Loucy (cell line): Measurements from ENCODE around the gene SEMA7A.

Experiments
- H2AFZ ChIP-seq: fragments of 200-600 bp; sonication (generic); 2 replicates; pipeline ENCODE4 v1.6.0; 2016; ENCODE audit warnings: antibody characterized with exemption, mild to moderate bottlenecking, low read length, moderate library complexity
- H3F3A ChIP-seq: fragments of 200-600 bp; 2 replicates; pipeline ENCODE4 v1.6.0; 2016; ENCODE audit warnings: antibody characterized with exemption, low read depth, mild to moderate bottlenecking
- H3K27me3 ChIP-seq: fragments of 200-600 bp; sonication (generic); 2 replicates; pipeline ENCODE4 v1.6.1; 2014; ENCODE audit warnings: low read length, mild to moderate bottlenecking; ENCODE audit not compliant: insufficient read depth, poor library complexity, severe bottlenecking
- H3K36me3 ChIP-seq: fragments of 200-600 bp; sonication (generic); 2 replicates; pipeline ENCODE4 v1.6.1; 2016; ENCODE audit warnings: low read length; ENCODE audit not compliant: insufficient read depth
- H3K4me1 ChIP-seq: fragments of 200-600 bp; sonication (generic); 2 replicates; pipeline ENCODE4 v1.5.1; 2014; ENCODE audit warnings: low read length, mild to moderate bottlenecking; ENCODE audit not compliant: insufficient read depth, poor library complexity, severe bottlenecking
- H3K4me2 ChIP-seq: fragments of 200-600 bp; sonication (generic); 2 replicates; pipeline ENCODE4 v1.6.0; 2014; ENCODE audit warnings: antibody characterized with exemption, low read length, low read depth, mild to moderate bottlenecking; ENCODE audit not compliant: poor library complexity, severe bottlenecking
- H3K4me3 ChIP-seq: fragments of 200-600 bp; sonication (generic); 2 replicates; pipeline ENCODE4 v1.5.1; 2014; ENCODE audit warnings: low read length, mild to moderate bottlenecking, mixed read lengths; ENCODE audit not compliant: poor library complexity, severe bottlenecking
- H3K79me2 ChIP-seq: fragments of 200-600 bp; sonication (generic); 2 replicates; pipeline ENCODE4 v1.6.1; 2014; ENCODE audit warnings: low read length; ENCODE audit not compliant: insufficient read depth
- H3K9ac ChIP-seq: fragments of 200-600 bp; sonication (generic); 2 replicates; pipeline ENCODE4 v1.6.0; 2014; ENCODE audit warnings: mild to moderate bottlenecking, low read depth, low read length, moderate library complexity; ENCODE audit not compliant: poor library complexity, severe bottlenecking
- H3K9me2 ChIP-seq: fragments of 200-600 bp; sonication (generic); replicated peaks from 2 replicates; pipeline ENCODE4 v1.6.1; 2016; ENCODE audit warnings: low read depth, low read length, mixed read lengths
- H3K9me3 ChIP-seq: fragments of 200-600 bp; sonication (generic); 2 replicates; pipeline ENCODE4 v1.6.1; 2014; ENCODE audit warnings: mild to moderate bottlenecking, antibody characterized with exemption, low read length, low read depth; ENCODE audit not compliant: insufficient read depth
- H4K20me1 ChIP-seq: fragments of 200-600 bp; sonication (generic); 2 replicates; pipeline ENCODE4 v1.6.0; 2014; ENCODE audit warnings: antibody characterized with exemption, low read length, mild to moderate bottlenecking; ENCODE audit not compliant: insufficient read depth, poor library complexity, severe bottlenecking
- CTCF ChIP-seq: fragments of 200-600 bp; sonication (generic); conservative IDR thresholded peaks from 2 replicates; pipeline ENCODE4 v1.5.1; 2014; ENCODE audit warnings: mild to moderate bottlenecking, antibody characterized with exemption, low read length
- EZH2phosphoT487 ChIP-seq: fragments of 200-600 bp; IDR thresholded peaks from 2 replicates; pipeline ENCODE4 v1.6.1; 2018; ENCODE audit warnings: antibody characterized with exemption, mild to moderate bottlenecking, moderate library complexity, borderline replicate concordance

SEMA7A gene

DNA sequence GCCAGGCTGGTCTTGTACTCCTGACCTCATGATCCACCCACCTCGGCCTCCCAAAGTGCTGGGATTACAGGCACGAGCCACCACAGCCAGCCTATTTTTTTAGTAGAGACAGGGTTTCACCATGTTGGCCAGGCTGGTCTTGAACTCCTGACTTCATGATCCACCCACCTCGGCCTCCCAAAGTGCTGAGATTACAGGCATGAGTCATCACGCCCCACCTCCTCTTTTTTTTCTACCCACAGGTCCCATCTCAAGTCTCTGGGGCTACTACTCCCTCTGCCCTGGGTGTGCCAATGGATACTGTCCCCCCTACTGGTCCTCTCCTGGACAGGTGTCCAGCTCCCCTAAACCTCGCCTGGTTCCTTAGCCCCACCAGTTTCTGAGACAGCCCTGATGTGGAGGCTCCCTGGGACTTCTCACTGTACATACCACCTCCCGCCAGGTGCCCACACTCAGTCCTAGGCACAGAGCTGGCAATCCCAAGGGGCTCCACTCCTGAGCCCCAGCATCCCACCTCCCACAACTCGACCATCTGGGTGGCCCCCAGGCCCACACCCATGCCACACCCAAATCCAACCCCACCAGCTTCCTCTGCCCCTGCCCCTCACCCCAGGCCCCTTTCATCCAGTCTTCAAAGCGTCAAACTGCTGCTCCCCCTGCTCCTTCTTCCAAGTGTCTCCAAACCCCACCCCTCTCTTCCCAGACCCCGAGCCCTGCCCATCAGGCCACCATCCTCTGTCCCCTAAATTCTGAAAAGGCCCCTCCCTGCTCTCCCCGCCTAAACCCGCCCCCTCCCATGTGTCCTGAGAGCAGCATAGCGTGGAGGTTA, 53.2 kb downstream of the SEMA7A start:
- Histone ChIP-seq H4K20me1 (no peaks in the 10 kb centered on the region), H3K9me3 (no peaks in the 10 kb centered on the region), H3K4me3 (no peak overlapping the region), H3F3A (no peaks in the 10 kb centered on the region), H3K4me2 (no peak overlapping the region), H3K79me2 (no peaks in the 10 kb centered on the region), H3K27me3 (no peaks in the 10 kb centered on the region), H3K4me1 (peaks cover 30% of the 10 kb centered on the region), H3K36me3 (no peaks in the 10 kb centered on the region), H3K9ac (no peak overlapping the region), H3K9me2 (no peaks in the 10 kb centered on the region), H2AFZ (no peak overlapping the region)
- no peak for TF ChIP-seq EZH2phosphoT487
- TF ChIP-seq CTCF: no peak

GRCh38 chr15:74378848-74379247, 54.9 kb downstream of the SEMA7A start:
- Histone ChIP-seq H3K4me1 (peaks cover 24% of the 10 kb centered on the region), H3K36me3 (no peaks in the 10 kb centered on the region), H3K4me2 (no peak overlapping the region), H3K27me3 (no peaks in the 10 kb centered on the region), H3K4me3 (no peak overlapping the region), H4K20me1 (no peaks in the 10 kb centered on the region), H3K9me2 (no peaks in the 10 kb centered on the region), H3F3A (no peaks in the 10 kb centered on the region), H3K9ac (no peak overlapping the region), H3K79me2 (no peaks in the 10 kb centered on the region), H2AFZ (no peak overlapping the region), H3K9me3 (no peaks in the 10 kb centered on the region)
- TF ChIP-seq CTCF (no peak), EZH2phosphoT487 (no peak)

- H3K79me2 ChIP-seq: no peaks in the 10 kb centered on the region
- no peak overlapping the region for H2AFZ ChIP-seq
- no peak for TF ChIP-seq CTCF
- TF ChIP-seq EZH2phosphoT487: no peak
- peaks cover 26% of the 10 kb centered on the region for H3K4me1 ChIP-seq
- no peaks in the 10 kb centered on the region for H3K27me3 ChIP-seq
- H3K9ac ChIP-seq: no peak overlapping the region
- H3K4me2 ChIP-seq: no peak overlapping the region
- no peak overlapping the region for H3K4me3 ChIP-seq
- no peaks in the 10 kb centered on the region for H3K9me2 ChIP-seq
- H3K9me3 ChIP-seq: no peaks in the 10 kb centered on the region
- no peaks in the 10 kb centered on the region for H3F3A ChIP-seq
- H4K20me1 ChIP-seq: no peaks in the 10 kb centered on the region
- H3K36me3 ChIP-seq: no peaks in the 10 kb centered on the region
Observed at GRCh38 chr15:74377831-74378766, 55.7 kb downstream of the SEMA7A start.
